GM18870 (cell line): ENCODE measurements around the gene NUP133.
A peak's percentile ranks its signal among the peaks of the same experiment; 100 is the strongest.

Experiments
- ATAC-seq: cut with Tn5 transposase; IDR thresholded peaks from one replicate; pipeline ENCODE4 v1.9.1; 2021; ENCODE audit warnings: moderate library complexity; ENCODE audit not compliant: unreplicated experiment

Gene NUP133

DNA sequence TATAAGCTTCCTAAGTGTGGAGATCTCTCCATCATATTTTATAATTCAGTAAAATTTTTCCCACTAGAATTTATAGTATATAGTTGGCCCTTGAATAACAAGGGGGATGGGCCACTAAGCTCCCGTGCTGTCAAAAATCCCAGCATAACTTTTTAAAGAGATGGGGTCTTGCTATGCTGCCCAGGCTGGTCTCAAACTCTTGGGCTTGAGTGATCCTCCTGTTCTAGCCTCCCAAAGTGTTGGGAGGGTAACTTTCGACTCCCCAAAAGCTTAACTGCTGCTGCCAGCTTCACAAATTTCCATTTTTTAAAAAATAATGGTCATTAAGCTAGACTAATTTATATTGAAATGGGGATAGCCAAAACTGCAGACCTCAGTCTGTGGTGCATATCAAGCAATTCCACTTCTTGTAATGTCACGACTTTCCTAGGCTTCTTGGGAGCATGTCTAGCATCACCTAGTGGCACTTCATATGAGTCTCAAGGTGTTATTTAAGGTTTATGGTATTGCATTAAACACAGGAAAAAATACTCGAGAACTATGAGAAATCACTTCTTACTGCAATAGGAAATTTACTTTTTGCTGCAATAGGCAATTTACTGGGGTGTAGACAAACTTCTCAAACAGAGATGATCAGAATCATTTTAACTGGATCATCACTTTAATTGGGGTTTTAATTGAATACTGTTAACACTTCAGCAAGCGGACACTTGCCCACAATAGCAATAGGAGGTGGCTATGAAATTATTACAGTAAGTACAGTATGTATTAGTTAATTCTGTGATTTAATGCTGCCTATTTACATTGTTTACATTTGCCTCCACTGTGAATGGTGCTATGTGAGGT is 55.0 kb downstream of the NUP133 start:
- ATAC-seq: no peak

DNA sequence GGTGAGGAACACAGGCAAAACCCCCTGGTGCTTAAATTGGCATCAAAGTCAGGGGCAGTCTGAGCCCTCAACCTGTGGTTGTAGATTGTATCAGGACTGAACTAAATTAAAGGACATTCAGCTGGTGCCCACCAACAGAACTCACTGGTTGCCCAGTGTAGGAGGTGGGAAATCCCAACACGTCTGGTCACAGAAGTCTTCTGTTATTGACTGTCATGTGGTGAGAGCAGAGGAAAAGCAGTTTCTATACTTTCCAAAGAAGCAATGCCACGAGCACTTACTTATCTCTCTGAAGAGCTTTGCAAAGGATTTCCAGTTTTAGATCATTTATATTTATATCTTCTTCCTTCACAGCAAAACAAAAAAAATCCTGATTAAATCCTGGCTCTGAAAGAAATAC is 59.3 kb downstream of the NUP133 start:
- ATAC-seq: no peak

DNA sequence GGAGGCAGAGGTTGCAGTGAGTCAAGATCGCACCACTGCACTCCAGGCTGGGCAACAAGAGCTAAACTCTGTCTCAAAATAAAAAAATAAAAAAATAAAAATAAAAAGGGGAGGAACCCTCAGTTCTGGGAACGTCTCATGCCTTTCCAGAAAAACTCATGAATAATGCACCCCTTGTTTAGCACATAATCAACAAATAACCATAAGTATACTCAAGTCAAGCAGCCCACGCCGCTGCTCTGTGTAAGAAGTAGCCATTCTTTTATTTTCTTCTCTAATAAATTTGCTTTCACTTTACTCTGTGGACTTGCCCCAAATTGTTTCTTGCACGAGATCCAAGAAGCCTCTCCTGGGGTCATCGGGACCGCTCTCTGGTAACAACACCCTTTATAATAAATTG is 59.8 kb downstream of the NUP133 start:
- ATAC-seq: no peak

DNA sequence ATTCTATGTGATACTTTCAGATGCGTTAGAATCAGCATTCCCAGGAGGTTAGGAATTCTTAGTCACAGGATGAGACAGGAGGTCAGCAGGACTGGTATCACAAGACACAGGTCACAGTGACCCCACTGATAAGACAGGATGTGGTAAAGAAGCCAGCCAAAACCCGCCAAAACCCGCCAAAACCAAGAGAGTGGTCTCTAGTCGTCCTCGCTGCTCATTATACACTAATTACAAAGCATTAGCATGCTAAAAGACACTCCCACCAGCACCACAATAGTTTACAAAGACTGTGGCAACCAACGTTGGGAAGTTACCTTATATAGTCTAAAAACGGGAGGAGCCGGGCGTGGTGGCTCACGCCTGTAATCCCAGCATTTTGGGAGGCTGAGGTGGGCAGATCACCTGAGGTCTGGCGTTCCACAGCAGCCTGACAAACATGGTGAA is 60.3 kb downstream of the NUP133 start:
- ATAC-seq: no peak

DNA sequence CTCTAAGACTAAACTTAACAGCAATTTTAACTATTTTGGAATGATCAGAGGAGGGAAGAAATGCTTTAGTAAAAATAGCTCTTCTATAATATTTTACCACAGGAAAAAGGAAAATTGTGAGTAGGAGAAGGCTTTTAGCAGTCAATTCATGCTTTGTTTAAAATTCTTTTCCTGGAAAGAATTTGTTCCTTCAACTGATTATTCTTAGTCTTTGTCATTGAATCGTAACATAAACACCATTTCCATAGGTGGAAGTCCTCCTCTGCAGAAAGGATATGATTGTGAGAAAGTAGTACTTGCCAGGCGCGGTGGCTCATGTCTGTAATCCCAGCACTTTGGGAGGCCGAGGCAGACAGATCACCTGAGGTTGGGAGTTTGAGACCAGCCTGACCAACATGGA is 62.3 kb downstream of the NUP133 start:
- no peak for ATAC-seq

DNA sequence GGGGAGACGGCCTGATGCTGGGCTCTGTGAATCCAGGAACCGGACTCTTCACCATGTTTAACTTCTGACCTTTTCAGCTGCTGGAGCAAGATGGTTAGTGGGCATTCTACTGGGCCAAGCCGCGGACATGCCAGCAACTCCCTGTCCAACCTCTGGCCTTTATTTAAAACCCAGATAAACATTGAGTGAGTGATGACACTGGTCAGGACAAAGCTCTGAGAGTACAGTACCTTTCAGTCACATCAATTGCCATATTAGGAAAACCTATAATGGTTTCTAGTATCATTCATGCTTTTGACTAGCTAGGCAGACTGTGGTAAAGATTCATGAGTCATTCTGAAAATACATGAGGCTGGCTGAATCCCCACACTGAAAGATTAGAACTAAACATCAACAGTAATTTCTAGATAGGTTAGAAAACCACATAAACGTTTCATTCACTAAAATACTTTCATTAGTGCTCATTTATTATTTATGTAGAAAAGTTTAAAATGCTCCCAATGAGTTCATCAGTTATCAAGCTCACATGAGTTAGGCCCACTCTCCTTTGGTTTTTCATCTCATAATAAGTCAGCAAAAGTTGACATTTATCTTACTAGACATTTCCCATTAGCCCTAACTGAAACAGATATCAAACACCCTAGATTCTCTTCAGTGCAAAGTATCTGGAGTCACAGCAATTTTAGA is 67.1 kb downstream of the NUP133 start:
- peak; percentile 96 for ATAC-seq

DNA sequence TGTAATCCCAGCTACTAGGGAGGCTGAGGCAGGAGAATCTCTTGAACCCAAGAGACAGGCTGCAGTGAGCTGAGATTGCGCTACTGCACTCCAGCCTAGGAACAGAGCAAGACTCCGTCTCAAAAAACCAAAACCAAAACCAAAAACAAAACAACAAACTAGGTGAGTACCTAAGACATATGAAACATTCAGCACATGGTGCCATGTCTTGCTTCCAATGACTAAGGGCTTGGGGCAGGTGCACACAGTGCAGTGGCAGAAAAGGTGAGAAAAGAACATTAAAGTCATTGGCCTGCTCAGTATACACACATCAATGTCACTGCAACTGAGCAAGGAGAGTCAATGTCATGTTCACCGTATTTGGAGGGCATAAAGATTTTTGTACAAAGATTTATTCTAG is 70.1 kb downstream of the NUP133 start:
- ATAC-seq: no peak

DNA sequence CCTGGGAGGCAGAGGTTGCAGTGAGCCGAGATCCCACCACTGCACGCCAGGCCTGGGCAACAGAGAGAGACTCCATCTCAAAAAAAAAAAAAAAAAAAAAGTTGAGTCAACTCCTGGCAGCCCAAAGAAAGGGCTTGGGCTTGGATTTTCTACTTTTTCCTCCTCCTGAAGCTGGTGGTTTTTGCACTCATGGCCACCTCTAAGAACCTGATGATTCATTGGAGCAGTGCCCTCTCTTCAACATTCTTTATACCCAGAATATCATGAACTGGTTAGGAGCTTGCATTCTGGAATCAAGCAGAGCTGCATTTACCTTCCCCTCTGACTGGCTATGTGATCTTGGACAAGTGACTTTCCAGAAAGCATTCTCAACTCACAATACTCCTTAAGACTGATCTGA is 70.7 kb downstream of the NUP133 start:
- ATAC-seq: no peak

DNA sequence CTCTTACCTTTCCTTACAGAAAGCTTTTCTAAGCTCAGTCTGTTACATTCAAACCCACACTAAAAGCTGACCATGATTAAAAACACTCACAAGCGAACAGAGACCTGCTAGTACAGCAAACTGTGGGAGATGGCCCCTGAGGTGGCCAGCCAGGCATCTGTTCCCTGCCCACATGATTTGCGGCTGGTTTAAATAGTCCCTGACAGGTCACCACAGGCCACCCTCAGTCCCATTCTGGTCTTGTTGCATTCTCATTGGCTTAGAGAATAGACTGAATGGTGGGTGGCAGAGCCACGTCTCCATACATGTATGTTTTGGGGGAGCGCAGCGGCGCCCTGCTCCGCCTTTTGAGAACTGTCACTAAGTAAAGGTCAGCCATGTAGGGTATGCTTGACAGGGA is 71.9 kb downstream of the NUP133 start:
- ATAC-seq: no peak

DNA sequence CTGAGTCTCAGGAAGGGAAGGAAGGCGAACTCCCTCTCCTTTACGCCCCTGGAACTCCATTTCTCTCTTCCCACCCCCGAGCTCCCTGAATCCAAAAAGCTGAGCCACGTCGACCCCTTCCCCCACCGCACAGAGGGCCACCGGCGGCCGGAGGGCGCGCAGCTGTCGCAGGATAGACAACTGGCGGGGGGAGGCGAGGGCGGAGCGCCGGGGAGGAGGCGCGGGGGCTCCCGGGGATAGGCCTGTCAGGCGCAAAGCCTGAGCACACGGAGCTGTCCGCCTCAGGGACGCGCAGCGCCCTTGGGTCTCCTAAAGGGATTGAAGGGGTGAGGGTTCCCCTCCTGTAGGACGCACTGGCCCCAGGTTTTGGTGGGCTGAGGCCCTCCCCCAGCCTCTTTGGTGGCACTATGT is 73.5 kb downstream of the NUP133 start:
- no peak for ATAC-seq

DNA sequence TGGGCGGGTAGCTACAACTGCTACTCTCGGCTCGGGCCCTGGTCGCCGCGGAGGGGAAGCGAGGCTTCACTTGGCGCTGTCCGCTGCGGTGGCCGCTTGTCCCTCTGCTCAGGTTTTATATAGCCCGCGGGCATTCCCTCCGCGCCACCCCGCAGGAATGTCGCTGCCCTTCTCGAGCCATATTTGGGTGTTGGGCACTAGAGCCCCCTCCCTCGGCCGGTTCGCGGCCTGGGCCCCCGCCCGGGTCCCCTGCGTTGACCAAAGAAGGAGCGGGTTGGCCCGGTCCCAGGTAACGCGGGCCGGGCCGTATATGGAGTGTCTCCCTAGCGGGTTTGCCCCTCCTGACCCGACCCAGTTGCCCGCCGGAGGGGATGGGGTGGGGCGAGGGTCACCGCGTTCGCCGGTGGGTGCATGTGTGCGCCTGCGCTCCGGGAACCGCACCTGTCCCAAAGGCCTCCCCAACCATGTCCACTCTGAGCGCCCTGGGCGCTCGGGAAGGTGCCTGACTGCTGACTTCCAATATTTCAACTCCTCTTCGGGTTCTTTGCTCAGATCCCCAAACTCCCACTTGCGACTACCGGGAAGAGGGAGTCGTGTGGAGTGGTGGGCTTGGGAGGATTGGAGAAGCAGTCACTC is 74.0 kb downstream of the NUP133 start, which contains the start of gene ACTA1:
TSS of gene ACTA1 (minus strand) at position 90 of the 636 bp plus-strand sequence. CDS start 979 bp downstream, outside the sequence.
- ATAC-seq: no peak

DNA sequence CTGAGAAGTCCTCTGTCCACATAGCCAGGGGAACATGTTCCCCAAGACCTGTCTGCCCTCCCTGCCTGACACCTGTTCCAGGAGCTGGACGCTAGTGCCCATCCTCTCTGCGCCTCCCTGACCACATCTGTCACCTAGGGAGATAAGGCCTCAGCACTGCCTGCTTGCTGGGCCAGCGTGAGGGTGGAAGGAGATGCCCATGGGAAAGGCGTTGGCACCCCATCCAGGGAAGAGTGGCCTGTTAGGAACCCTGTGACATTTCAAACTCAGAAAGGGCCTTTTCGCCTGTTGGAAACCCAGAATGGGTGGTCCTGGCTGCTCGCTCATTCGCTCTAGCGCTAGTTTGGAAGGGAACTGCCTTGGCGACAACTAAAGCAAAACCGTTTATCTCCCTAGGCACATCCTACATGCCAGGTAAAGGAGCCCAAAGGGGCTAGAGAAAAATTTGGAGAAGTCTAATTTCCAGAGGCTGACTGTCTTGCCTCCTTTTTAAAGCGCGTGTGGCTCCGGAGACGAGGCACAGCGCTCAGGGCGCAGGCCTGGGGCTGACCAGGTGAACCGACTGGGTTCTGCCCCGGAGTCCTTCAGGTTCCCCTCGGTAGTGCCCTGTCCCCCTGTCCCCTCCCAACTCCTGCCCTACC is 74.7 kb downstream of the NUP133 start:
- ATAC-seq: no peak

DNA sequence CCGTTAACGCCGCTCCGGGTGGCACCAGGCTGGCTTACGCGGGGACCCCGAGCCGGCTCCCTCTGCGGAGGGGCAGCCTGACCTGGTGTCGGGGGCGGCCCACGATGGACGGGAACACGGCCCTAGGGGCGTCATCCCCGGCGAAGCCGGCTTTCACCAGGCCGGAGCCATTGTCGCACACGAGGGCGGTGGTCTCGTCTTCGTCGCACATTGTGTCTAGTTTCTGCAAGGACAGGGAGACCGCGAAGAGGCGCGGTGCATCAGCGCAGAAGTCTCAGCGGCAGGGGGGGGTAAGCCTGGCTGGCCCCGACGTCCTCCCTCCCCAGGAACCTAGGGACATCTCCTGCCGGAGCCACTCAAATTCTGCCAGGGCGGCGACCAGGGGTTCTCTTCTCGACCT is 75.2 kb downstream of the NUP133 start:
- ATAC-seq: no peak

DNA sequence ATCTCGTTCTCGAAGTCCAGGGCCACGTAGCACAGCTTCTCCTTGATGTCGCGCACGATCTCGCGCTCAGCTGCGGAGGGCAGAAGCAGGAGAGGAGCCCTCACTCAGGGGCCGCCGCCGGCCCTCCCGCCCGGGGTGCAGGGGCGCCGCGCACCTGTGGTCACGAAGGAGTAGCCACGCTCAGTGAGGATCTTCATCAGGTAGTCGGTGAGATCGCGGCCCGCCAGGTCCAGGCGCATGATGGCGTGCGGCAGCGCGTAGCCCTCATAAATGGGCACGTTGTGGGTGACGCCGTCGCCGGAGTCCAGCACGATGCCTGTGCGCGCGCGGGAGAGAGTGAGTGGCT is 76.1 kb downstream of the NUP133 start:
- no peak for ATAC-seq

DNA sequence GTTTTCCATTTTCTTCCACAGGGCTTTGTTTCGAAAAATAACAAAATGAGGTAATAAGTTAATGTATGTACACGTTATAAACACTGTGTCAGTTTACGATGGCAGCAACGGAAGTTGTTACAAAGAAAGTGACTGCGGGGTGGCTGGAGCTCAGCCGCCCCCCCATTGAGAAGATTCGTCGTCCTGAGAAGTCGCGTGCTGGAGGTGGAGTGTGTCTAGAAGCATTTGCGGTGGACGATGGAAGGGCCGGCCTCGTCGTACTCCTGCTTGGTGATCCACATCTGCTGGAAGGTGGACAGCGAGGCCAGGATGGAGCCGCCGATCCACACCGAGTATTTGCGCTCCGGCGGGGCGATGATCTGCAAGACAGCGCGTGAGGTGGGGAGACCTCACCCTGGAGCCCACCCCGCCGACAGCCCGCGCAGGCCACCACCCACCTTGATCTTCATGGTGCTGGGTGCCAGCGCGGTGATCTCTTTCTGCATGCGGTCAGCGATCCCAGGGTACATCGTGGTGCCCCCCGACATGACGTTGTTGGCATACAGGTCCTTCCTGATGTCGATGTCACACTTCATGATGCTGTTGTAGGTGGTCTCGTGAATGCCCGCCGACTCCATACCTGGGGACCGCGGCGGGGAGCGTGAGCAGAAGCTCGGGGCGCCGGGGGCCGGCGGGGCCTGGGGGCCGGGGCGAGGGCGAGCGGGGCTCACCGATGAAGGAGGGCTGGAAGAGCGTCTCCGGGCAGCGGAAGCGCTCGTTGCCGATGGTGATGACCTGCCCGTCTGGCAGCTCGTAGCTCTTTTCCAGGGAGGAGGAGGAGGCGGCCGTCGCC is 76.6 kb downstream of the NUP133 start:
- no peak for ATAC-seq

DNA sequence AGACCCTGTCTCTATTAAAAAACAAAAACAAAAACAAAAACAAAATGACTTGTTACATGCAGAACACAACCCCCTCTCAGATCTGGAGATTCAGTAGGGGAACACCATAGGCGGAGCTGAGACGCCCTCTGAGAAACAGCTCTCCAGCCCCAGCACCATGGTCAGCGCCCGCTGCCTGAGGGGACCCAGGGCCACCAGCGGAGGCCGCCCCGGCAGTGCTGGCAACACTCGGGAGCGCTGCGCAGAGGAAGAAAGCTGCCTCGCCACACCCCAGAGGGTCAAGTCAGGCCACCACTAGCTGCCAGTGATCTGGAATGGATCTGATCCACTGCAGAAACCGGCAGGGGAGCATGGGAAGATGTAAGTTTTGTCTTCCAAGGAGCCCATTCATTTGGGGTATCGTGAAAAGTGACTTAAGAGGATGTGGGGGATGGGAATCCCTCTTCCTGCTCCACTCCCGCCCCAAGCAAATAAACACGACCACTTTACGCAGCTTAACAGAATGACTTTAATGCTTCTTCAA is 77.3 kb downstream of the NUP133 start:
- no peak for ATAC-seq

DNA sequence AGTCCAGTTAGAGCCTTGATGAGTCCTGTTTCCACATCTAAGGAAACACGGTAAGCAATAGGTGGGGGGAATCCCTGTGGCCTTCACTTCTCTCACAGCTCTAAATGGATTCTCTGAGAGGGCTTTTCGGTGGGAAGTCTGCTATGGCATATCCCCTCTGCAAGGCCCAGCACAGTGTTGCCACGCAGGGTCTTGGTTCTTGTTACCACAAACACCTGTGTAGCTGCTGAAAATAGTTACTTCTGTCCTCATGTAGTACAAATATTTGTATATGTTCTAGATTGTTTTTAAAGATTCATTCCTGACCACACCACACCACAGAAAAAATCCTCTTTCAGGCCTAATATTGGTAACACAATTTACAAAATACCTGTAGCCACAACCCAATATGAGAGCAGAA is 79.9 kb downstream of the NUP133 start:
- no peak for ATAC-seq

DNA sequence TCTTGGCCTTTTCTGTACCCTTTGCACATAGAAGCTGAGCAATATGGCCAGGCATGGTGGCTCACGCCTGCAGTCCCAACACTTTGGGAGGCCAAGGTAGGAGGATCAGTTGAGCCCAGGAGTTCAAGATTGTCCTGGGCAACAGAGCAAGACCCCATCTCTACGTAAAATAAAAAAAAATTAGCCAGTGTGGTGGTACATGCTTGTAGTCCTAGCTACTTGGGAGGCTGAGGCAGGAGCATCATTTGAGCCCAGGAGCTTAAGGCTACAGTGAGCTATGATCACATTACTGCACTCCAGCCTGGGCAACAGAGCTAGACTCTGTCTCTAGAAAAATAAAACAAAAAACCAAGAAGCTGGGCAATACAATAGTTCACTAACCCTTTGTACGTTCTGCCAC is 80.6 kb downstream of the NUP133 start:
- ATAC-seq: no peak

DNA sequence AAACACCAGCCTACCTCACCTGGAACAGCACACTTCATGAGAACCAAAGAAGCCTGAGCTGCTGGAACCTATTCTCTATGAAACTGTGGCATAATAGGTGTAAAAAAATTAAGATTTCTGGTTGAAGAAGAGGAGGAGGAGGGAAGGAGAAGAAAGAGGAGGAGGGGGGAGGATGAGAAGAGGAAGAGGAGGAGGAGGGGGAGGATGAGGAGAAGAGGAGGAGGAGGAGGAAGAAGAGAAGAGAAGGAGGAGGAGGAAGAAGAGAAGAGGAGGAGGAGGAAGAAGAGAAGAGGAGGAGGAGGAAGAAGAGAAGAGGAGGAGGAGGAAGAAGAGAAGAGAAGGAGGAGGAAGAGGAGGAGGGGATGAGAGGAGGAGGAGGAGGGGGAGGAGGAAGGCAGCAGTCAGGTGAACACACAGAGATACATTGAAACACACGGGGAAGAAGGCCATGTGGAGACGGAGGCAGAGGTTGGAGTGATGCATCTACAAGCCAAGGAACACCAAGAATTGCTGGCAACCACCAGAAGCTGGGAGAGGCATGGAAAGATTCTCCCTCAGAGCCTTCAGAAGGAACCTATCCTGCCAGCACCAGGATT is 82.5 kb downstream of the NUP133 start:
- ATAC-seq: no peak

DNA sequence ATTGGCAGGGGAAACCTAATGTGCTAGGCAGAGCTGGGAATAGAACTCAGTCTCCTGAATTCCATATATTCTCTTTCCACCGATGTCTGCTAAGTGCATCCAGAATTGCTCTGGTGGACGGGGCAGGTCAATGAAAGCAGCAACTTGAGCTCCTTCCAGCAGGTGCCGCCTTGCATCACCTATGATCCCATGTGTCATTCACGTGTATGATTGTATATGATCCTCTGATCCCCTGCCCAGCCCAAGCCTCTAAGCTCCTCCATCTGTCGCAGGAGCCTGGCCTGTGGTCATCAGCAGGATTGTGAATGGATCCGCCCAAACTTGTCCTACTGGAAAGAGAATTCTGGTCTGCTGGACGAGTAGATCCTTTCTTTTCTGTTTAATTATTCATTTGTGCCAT is 87.4 kb downstream of the NUP133 start:
- ATAC-seq: no peak
